ENCODE measurements around the gene ORAI1.
"Not testable (repeated sequence)": the region's sequence is repeated elsewhere in the genome, so short reads cannot be mapped to it uniquely, and the experiment has no call there.

Gene ORAI1

GRCh38 chr12:121626087-121626852 is at the start of gene ORAI1:
TSS of gene ORAI1 (plus strand) at chr12:121626530.
- peak; percentile 98 for DNase-seq

- DNase-seq = no peak
These were observed 49.4 kb upstream of the ORAI1 start for GRCh38 chr12:121576851-121577391.

DNA sequence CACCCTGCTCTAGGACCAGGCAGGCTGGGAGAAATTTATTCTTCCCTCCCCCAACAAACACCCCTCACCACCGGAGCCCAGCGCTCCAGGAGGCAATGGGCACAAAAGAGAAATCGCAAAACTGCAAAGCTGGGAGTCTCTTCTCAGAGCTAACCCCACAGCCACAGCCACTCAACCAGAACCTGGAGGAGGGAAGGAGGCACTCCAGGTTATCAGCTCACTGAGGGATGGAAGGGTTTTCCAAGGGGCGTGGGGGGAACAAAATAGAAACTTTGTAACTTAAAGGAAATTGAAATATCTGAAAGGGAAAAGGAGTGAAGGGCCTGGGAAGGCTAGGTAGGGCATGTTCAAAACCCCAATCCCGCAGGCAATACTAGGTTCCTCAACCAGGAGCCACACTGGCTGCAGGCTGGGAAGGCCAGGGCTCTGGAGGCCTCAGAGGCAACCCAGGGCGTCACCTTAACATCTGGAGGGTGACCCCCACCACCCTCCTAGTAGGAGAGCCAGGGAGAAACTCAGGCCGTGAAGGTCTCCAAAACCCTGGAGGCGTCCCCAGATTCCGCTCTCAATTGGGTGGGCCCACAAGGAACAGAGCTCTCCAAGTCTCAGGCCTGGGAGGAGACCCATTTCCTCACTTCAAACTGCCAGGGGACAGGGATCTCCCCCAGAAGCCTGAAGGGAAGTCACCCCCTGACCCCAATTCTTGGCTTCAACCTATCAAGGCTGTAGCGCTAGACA is 48.7 kb upstream of the ORAI1 start:
- DNase-seq = no peak

GRCh38 chr12:121578230-121579189 is 47.8 kb upstream of the ORAI1 start:
- DNase-seq = no peak

DNA sequence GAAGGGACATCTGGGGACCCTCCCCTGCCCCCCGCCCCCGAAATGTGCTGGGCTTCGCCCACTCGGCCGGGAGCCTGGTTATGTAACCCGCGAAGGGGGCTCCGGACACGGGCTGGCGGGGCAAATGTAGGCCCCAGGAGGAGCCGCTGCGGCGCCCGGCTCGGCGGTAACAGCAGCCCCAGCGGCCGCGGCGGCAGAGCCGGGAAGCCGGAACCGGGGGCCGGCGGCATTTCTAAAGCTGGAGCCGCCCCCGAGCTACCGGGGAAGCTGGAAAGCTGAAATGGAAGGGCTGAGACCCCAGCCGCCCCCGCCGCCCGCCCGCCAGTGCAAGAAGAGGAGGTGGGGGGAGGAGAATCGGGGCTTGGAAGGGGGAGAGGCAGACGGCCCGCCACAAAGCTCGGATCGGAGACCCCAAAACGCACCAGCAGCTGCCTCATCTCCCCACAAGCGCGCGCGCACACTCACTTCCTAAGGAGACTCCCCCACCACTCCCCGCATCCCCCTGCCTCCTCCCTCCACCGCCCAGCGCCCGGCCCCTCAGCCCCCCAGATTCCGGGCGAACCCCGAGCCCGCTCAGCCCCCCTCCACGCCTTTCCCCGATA is 47.0 kb upstream of the ORAI1 start:
- DNase-seq = peak; percentile 10

- peak; percentile 65 for DNase-seq
These were observed 46.1 kb upstream of the ORAI1 start for GRCh38 chr12:121579981-121580868.

- DNase-seq = no peak
These were observed 45.2 kb upstream of the ORAI1 start, which contains the start of gene KDM2B for GRCh38 chr12:121580959-121581685. TSS of gene KDM2B (minus strand) at chr12:121581023. CDS start at chr12:121580911, 112 bp downstream.

- DNase-seq = no peak
These were observed 44.5 kb upstream of the ORAI1 start for GRCh38 chr12:121581686-121582429.

DNA sequence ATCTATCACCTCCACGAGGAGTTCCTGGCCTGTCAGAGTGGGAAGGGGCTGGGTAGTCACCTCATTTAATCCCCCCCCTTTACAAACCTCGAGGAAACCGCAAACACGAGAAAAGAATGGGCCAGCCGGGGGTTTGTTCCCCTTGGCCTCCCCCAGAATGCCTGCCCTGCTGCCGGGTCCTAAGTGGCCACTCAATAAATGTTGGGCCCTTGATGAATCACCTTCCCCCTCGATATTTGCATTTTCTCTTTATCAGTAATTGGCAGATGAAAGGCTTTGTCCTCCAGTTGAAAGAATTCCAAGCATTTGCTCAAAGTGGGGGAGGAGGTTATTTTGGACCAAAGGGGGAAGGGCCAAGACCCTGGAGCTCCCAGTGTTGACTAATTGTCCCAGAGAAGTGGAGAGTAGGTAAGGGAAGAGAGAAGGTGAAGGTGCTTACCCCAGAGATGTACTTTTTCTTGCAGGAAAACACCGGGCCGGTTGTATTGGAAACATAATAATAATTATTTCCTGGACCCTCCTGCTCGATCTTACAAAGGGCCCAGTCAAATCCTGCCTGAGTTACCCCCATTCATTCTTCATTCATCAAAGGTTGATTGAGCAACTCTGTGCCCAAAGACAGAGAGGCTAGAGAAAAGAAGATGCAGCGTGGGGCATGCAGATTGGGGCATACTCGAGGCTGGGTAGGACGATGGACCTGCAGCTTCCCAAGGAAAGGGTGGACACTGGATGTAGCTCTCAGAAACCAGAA is 43.6 kb upstream of the ORAI1 start:
- no peak for DNase-seq

DNA sequence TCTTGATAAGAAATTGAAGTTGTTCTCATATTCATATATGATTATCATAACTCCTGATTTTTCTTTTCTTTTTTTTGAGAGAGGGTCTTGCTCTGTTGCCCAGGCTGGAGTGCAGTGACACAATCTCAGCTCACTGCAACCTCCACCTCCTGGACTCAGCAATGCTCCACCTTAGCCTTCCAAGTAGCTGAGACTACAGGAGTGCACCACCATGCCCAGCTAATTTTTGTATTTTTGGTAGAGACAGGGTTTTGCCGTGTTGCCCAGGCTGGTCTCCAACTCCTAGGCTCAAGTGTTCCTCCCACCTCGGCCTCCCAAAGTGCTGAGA is 43.0 kb upstream of the ORAI1 start:
- DNase-seq = not testable (repeated sequence)

GRCh38 chr12:121584885-121585284 is 41.4 kb upstream of the ORAI1 start:
- DNase-seq = not testable (repeated sequence)

DNA sequence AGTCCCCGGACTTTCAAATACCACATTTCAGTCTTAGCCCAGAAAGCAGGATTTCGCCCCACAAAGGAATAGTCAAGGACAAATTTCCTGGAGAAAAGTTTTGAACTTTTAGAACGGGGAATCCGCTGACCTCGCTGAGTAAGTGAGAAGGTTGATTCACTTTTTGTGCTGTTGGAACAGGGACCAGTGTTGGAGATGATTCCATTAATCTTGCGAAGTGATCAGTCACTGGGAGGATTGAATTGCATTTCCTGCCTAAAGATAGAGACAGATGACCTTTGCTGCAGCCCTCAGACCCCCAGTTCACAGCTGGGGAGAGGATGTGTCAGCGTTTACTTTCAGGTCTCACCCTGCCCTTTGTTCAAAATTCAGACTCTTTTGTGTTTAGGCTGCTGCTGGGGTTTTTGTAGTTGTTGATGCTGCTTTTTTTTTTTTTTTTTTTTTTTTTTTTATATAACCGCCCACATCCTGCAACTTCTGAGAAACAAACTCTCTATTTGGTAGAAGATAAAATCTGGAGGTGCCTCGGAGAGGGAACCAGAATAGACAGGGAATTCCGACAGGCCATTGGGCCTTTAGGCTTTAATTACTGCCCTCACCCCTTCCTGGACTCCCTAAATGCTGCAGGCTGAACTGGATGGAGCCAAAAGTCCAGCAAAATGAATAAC is 35.7 kb upstream of the ORAI1 start:
- peak; percentile 38 for DNase-seq

GRCh38 chr12:121592320-121592719 is 34.0 kb upstream of the ORAI1 start:
- no peak for DNase-seq

DNA sequence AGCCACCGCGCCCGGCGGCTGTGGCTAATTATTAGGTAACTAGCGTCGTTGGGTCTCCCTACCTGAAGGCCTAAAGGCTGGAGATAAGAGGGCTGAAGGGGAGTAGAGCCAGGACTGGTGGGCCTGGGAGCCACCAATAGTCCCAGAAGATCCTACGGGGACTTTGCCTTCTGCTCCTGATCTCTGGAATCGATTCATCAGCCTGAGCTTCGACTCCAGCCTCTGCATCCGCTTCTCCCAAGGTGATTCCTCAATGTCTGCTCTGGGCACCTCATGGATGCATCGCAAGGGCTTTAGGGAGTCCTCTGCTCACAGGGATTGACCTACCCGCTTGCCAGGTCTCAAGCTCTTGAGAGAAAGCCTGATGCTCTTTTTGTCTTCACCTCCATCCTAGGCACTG is 30.8 kb upstream of the ORAI1 start:
- DNase-seq = no peak

DNA sequence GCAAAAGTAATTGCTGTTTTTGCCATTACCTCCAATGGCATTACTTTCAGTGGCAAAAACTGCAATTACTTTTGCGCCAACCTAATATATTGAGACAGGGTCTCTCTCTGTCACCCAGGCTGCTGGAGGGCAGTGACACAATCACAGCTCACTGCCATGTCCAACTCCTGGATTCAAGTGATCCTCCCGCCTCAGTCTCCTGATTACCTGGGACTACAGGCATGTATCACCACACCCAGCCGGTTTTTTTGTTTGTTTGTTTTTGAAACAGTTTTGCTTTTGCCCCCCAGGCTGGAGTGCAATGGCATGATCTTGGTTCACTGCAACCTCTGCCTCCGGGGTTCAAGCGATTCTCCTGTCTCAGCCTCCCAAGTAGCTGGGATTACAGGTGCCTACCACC is 29.8 kb upstream of the ORAI1 start:
- no peak for DNase-seq

- DNase-seq = no peak
These were observed 25.5 kb upstream of the ORAI1 start for GRCh38 chr12:121600702-121601336.

- DNase-seq = no peak
These were observed 23.6 kb upstream of the ORAI1 start for GRCh38 chr12:121602766-121603165.

DNA sequence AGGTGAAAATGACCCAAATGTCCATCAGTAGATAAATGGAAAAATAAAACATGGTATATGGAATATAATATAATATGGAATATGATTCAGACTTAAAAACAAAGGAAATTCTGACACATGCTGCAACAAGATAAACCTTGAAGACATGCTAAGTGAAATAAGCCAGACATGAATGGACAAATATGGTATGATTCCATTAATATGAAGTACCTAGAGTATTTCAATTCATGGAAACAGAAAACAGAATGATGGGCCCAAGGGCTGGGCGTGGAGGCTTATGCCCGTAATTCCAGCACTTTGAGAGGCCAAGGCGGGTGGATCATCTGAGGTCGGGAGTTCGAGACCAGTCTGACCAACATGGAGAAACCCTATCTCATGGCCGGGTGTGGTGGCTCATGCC is 22.7 kb upstream of the ORAI1 start:
- no peak for DNase-seq
